Stimulated activated CD8-positive, alpha-beta memory T cell treated with anti-CD3 and anti-CD28 coated beads, Interleukin-12 subunit alpha, Interleukin-12 subunit beta, amount 100 ng/mL, for 4 hours (primary cell): ENCODE data around the gene TTI1.

Experiments
- DNase-seq: peaks from one replicate; pipeline ENCODE4 v3.0.0-alpha.2; 2020; ENCODE audit warnings: low read depth

TTI1 gene

DNA sequence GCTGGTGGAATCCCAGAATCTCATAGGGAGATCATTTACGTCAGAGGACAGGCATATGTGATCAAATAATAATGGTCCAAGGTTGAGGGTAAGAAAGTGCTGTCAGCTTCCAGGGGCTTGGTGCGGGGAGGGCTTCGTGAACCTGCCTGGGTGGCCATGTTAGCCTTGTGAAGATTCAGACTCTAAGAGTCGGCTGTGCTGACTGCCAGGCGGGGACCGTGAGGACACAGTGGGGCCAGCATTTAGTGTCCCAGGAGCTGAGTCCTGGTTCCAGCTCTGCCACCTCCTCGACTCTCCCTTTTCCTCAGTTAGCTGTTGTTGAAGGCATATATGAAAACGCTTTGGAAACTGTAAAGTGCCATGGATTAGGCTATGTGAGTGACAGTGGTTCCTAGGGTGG, 96.8 kb downstream of the TTI1 start:
- no peak for DNase-seq

- no peak for DNase-seq
Observed at GRCh38 chr20:37936041-37936440, 97.2 kb downstream of the TTI1 start.

DNA sequence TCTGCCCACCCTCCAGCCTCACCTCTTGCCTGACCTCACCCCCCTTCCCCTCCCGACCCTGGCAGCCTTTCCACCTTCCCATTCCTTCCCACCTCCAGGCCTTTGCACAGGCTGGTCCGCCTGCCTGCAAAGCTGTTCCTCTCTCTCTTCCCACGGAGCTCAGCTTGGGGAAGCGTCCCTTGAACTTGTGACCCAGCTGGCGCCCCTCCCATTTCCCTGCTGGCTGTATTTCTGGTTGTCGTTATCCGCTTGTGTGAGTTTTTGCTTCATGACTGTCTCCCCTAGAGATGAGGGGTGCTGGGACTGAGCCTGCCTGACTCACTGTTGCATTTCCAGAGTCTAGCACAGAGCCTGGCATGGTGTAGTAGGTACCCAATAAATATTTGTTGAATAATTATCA, 97.8 kb downstream of the TTI1 start:
- no peak for DNase-seq

GRCh38 chr20:37934634-37935375, 98.5 kb downstream of the TTI1 start:
- DNase-seq: no peak

DNA sequence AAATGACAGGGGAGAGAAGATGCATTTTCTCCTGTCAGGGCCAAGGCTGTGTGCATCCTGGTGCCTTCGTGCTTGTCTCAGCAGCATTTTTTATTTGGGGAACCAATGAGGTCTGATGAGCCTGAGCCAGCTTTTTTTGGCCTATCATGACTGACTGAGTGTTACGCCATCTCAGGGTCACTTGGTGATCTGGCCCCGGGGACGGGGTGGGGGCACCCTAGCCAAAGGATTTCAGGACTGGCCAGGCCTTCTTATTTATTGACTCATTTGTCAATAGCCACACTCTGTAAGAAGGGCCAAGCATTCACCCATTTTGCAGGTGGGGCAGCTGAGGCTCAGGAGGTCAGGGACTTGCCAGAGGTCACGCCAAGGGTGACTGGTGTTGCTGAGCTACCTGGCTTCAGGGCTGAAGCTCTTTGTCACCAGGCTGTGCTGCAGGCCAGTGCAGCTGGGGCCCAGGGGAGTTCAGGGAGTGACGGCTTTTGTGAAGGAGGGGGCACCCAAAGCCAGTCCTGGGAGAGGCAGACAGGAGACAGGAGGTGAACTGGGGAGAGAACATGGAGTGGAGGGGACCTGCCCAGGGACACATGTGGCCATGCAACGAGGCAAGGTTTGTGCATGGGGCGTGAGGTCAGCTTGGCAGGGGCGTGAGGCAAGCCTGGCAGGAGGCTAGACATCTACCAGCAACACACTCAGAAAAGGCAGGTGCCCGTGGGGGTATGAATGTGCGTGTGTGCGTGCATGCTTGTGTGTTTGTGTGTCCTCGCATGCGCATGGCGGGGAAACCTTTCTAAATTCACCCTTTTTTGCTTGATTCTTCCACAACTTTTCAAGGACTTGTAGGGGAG, 99.2 kb downstream of the TTI1 start:
- DNase-seq: no peak
